ENCODE results near the gene DTWD2.

DNA sequence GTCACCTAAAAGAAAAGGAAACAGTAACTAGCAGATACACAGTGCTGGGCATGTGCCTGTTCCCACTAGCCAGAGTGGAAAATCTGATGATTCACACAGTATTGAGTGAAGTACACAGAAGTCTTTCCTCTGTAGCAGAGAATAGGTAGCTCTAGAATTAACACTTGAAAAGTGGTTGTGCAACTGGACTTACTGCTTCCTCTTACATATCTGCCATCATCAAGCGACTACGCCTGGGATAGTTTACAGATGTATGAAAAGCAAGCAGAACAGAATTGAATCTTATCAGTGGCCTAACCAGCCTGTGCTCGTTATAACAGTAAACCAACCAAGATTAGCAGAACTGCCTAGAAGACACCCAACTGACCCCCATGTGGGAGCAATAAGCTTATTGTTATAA lies 130.6 kb downstream of the DTWD2 start:
- TF ChIP-seq, protein P1, sequence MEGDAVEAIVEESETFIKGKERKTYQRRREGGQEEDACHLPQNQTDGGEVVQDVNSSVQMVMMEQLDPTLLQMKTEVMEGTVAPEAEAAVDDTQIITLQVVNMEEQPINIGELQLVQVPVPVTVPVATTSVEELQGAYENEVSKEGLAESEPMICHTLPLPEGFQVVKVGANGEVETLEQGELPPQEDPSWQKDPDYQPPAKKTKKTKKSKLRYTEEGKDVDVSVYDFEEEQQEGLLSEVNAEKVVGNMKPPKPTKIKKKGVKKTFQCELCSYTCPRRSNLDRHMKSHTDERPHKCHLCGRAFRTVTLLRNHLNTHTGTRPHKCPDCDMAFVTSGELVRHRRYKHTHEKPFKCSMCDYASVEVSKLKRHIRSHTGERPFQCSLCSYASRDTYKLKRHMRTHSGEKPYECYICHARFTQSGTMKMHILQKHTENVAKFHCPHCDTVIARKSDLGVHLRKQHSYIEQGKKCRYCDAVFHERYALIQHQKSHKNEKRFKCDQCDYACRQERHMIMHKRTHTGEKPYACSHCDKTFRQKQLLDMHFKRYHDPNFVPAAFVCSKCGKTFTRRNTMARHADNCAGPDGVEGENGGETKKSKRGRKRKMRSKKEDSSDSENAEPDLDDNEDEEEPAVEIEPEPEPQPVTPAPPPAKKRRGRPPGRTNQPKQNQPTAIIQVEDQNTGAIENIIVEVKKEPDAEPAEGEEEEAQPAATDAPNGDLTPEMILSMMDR (IDR thresholded peaks at IDR 0.05): no peak
- TF ChIP-seq POLR2A (IDR thresholded peaks at IDR 0.05): no peak

Measured in uterus (tissue), 2 donors.